ENCODE data around the gene PLPP1.

The PLPP1 gene

DNA sequence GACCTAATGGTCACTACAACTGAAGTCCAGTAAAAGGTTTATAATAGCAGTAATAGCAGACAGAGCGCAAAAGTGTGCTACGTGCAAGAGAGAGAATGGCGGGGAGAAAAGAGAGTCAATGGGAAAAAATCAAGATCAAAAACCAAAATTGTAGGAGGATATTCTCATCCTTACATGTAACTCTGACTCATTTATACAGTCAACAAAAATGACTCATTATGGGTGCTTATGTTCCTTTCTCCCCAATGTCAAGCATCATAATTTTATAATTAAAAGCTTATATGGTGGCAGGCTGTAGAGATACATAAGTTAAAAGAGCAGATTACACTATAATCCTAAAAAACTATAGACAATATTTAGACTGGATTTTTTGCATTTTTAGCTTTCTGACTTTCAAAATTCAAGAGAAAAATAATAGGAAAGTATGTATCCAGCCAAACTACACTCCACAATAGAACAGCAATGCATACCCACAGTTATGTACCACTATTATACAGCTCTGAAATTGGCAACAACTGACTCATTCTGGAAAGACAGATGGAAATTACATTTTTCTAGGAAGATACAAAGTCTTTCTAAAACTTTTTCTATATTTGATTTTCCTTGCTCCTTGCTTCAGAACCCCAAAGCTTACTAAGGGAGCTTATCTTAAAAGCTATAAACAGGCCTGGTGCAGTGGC lies 78.4 kb downstream of the PLPP1 start:
- no peak overlapping the region for H3K4me3 ChIP-seq (ENCODE audit: low read length)
- no peaks in the 10 kb centered on the region for H3K9me3 ChIP-seq (ENCODE audit: control insufficient read depth, insufficient read depth, low read length)
- no peaks in the 10 kb centered on the region for H3K36me3 ChIP-seq (ENCODE audit: control insufficient read depth, insufficient read depth, low read length)
- WGBS (ENCODE audit: insufficient coverage, insufficient read length) = no CpG with 5 or more reads among the region's 3 CpGs
- no peak overlapping the region for H3K27ac ChIP-seq (ENCODE audit: low read length)
- no peaks in the 10 kb centered on the region for H3K4me1 ChIP-seq (ENCODE audit: control insufficient read depth, insufficient read depth, low read length)
- no peak for DNase-seq (ENCODE audit: low read depth, low spot score)
- no peaks in the 10 kb centered on the region for H3K27me3 ChIP-seq (ENCODE audit: control insufficient read depth, insufficient read depth, low read length)

DNA sequence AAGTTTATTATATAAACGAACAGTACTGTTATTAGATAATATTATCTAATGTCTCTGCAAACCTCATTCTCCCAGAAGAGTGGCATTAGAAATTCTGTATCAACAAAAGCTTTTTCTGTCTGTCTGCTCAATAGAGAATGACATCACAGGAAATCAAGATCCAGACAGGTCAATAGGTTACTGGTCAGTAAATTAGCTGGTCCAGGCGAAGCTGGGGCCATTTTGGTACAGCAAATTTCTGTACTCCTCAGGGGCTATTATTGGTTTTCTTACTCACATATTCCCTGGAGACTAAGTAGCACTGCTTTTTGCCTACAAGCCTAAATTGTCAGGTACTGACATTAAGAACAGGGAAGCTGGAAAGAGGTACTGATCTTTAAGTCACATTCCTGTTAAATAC lies 80.5 kb downstream of the PLPP1 start:
- DNase-seq (ENCODE audit: low read depth, low spot score) = no peak
- Histone ChIP-seq H3K4me1 (ENCODE audit: control insufficient read depth, insufficient read depth, low read length) (peaks cover 1% of the 10 kb centered on the region; the same call in 1 of the 2 replicates), H3K9me3 (ENCODE audit: control insufficient read depth, insufficient read depth, low read length) (no peaks in the 10 kb centered on the region), H3K27me3 (ENCODE audit: control insufficient read depth, insufficient read depth, low read length) (no peaks in the 10 kb centered on the region), H3K27ac (ENCODE audit: low read length) (no peak overlapping the region), H3K36me3 (ENCODE audit: control insufficient read depth, insufficient read depth, low read length) (no peaks in the 10 kb centered on the region), H3K4me3 (ENCODE audit: low read length) (no peak overlapping the region)
- WGBS (ENCODE audit: insufficient coverage, insufficient read length) = no CpG with 5 or more reads among the region's 2 CpGs

DNA sequence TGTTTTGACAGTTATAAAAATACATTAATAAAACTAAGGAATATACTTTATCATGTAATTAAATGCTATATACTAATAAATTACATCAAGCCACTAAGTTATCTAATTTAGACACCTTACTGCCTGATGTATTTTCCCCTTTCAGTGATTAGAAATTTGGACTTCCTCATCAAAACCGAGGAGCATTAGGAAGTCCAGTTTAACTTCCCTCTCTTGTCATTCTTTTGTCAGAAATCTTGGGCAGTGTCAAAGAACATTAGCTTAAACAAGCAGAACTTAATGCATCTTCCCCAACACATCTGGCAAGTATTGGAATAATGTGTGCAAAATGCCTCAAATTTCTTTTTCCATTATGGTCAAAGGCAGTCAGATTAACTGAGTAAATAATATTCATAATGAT lies 81.6 kb downstream of the PLPP1 start:
- DNase-seq (ENCODE audit: low read depth, low spot score) = no peak
- WGBS (ENCODE audit: insufficient coverage, insufficient read length) = no CpG with 5 or more reads among the region's 1 CpG
- no peak overlapping the region for H3K27ac ChIP-seq (ENCODE audit: low read length)
- H3K27me3 ChIP-seq (ENCODE audit: control insufficient read depth, insufficient read depth, low read length) = no peaks in the 10 kb centered on the region
- no peaks in the 10 kb centered on the region for H3K9me3 ChIP-seq (ENCODE audit: control insufficient read depth, insufficient read depth, low read length)
- H3K36me3 ChIP-seq (ENCODE audit: control insufficient read depth, insufficient read depth, low read length) = no peaks in the 10 kb centered on the region
- no peak overlapping the region for H3K4me3 ChIP-seq (ENCODE audit: low read length)
- peaks cover 1% of the 10 kb centered on the region; the same call in 1 of the 2 replicates for H3K4me1 ChIP-seq (ENCODE audit: control insufficient read depth, insufficient read depth, low read length)

DNA sequence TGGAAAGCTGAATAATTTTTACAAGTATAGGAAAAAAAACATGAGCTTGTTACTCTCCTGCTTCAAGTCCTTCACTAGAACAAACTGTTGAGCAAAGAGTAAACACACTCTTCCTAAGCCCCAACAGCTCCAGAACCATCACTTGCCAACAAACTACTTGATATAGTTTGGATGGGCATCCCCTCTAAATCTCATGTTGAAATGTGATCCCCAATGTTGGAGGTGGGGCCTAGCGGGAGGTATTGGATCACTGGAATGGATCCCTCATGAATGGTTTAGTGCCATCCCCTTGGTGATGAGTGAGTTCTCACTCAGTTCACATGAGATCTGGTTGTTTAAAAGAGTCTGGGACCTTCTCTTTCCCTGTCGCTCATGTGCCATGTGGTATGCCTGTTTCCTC lies 82.8 kb downstream of the PLPP1 start:
- no peaks in the 10 kb centered on the region for H3K36me3 ChIP-seq (ENCODE audit: control insufficient read depth, insufficient read depth, low read length)
- no peaks in the 10 kb centered on the region for H3K27me3 ChIP-seq (ENCODE audit: control insufficient read depth, insufficient read depth, low read length)
- no peak overlapping the region for H3K27ac ChIP-seq (ENCODE audit: low read length)
- WGBS (ENCODE audit: insufficient coverage, insufficient read length) = no CpG with 5 or more reads among the region's 2 CpGs
- no peak for DNase-seq (ENCODE audit: low read depth, low spot score)
- peaks cover 1% of the 10 kb centered on the region; the same call in 1 of the 2 replicates for H3K4me1 ChIP-seq (ENCODE audit: control insufficient read depth, insufficient read depth, low read length)
- no peaks in the 10 kb centered on the region for H3K9me3 ChIP-seq (ENCODE audit: control insufficient read depth, insufficient read depth, low read length)
- no peak overlapping the region for H3K4me3 ChIP-seq (ENCODE audit: low read length)

DNA sequence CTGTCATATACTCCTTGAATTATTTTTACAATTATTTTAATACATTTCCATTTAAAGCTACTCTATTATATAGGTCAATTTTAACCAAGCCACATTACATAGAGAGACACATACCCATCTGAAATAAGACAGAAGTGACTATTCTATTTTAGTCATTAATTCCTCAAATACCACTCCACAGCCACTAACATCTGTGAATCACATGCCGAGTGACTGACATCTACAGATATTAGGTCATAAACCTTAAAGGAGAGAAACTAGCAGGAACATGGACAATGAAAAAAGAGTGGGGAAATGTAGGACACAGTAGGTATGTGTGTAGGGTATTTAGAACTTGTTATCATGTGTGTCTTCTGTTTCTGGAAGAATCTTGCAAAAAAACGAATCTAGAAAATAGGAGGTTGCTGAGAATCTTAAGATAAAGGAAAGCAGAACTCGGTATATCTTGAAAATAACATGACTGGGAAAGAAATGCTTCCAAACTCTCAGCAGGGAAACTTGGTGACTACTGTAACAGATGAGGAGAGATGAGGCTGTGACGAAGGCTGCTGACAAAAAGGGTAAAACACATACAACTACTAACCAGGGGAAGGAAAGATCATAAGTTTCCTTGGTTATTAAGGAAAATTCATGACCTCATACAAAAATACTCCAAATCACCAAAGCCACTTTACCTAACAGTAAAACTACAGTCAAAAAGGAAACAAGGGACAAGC lies 84.6 kb downstream of the PLPP1 start:
- no peak for DNase-seq (ENCODE audit: low read depth, low spot score)
- Histone ChIP-seq H3K9me3 (ENCODE audit: control insufficient read depth, insufficient read depth, low read length) (no peaks in the 10 kb centered on the region), H3K4me3 (ENCODE audit: low read length) (no peak overlapping the region), H3K27ac (ENCODE audit: low read length) (no peak overlapping the region), H3K36me3 (ENCODE audit: control insufficient read depth, insufficient read depth, low read length) (no peaks in the 10 kb centered on the region), H3K4me1 (ENCODE audit: control insufficient read depth, insufficient read depth, low read length) (peaks cover 1% of the 10 kb centered on the region; the same call in 1 of the 2 replicates), H3K27me3 (ENCODE audit: control insufficient read depth, insufficient read depth, low read length) (no peaks in the 10 kb centered on the region)
- WGBS (ENCODE audit: insufficient coverage, insufficient read length) = no CpG with 5 or more reads among the region's 4 CpGs

DNA sequence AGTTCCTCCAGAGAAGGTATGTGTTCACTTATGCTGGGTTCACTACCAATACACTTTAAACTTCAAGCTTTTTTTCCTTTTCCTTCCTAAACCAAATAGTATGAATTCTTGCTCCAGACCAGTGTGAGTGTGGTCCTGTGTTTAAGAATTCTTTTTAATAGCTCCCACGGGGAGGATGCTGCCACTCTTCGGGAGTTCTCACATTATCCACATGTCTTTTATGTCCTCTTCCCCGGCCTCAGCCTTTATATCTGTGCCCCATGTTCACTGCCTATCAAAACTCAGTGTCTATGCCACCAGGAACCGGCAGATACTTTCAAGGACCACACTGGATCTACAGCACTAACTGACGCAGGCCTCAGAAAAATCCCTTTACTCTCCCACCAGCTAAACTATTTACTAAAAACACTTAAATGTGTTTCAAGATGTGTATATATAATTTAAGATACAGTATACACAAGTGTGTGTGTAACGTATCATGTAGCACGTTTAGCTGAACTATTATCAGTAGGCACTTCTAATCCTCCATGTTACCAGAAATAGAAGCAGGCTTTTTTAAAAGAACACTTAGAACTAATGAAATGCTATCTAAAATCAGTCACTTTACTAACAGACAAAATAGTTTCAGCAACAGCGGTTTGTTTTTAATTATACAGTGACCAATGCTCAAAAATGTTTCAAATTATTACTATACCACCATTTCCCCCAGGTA lies 88.0 kb downstream of the PLPP1 start:
- Histone ChIP-seq H3K4me3 (ENCODE audit: low read length) (no peak overlapping the region), H3K36me3 (ENCODE audit: control insufficient read depth, insufficient read depth, low read length) (no peaks in the 10 kb centered on the region), H3K27ac (ENCODE audit: low read length) (no peak overlapping the region), H3K9me3 (ENCODE audit: control insufficient read depth, insufficient read depth, low read length) (no peaks in the 10 kb centered on the region), H3K27me3 (ENCODE audit: control insufficient read depth, insufficient read depth, low read length) (no peaks in the 10 kb centered on the region), H3K4me1 (ENCODE audit: control insufficient read depth, insufficient read depth, low read length) (peaks cover 1% of the 10 kb centered on the region; the same call in 1 of the 2 replicates)
- DNase-seq (ENCODE audit: low read depth, low spot score) = no peak
- no CpG with 5 or more reads among the region's 8 CpGs for WGBS (ENCODE audit: insufficient coverage, insufficient read length)

DNA sequence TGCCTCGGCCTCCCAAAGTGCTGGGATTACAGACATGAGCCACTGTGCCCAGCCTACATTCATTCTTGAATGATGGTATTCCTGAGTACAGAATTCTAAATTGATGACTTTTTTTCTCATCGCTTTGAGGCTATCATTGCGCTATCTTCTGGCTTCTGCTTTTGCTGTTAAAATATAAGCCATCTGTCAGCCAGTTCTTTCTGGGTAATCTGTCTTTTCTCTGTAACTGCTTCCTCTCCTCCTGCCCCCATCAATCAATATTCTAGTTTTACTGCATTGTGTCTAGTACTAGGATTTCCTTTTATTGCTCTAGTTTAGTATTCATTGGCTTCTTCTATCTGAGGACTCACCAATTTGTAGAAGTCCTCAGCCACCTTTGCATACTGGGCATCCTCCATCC lies 89.0 kb downstream of the PLPP1 start:
- H3K9me3 ChIP-seq (ENCODE audit: control insufficient read depth, insufficient read depth, low read length) = no peaks in the 10 kb centered on the region
- DNase-seq (ENCODE audit: low read depth, low spot score) = no peak
- peaks cover 2% of the 10 kb centered on the region; the same call in 1 of the 2 replicates for H3K36me3 ChIP-seq (ENCODE audit: control insufficient read depth, insufficient read depth, low read length)
- no peak overlapping the region for H3K27ac ChIP-seq (ENCODE audit: low read length)
- H3K27me3 ChIP-seq (ENCODE audit: control insufficient read depth, insufficient read depth, low read length) = no peaks in the 10 kb centered on the region
- no CpG with 5 or more reads among the region's 3 CpGs for WGBS (ENCODE audit: insufficient coverage, insufficient read length)
- peaks cover 2% of the 10 kb centered on the region for H3K4me1 ChIP-seq (ENCODE audit: control insufficient read depth, insufficient read depth, low read length)
- no peak overlapping the region for H3K4me3 ChIP-seq (ENCODE audit: low read length)

DNA sequence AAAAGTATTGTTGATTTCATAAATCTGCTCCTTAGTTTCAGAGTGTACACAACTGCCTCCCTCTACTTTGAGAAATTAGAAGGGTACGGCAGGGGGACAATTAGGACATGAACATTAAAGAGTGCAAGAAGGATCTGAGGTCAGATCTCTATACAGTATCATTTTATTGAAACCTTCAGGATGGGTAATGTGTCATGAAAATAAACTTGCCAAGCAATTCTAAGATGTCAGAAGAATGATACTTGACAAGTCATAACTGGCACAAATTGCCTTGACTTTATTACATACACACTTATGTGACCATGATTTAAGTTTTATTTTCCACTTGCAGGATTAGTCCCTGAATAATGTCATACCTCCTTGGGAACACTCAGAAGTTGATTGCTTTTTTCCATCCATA lies 92.8 kb downstream of the PLPP1 start:
- Histone ChIP-seq H3K4me3 (ENCODE audit: low read length) (no peak overlapping the region), H3K9me3 (ENCODE audit: control insufficient read depth, insufficient read depth, low read length) (no peaks in the 10 kb centered on the region), H3K36me3 (ENCODE audit: control insufficient read depth, insufficient read depth, low read length) (peaks cover 2% of the 10 kb centered on the region; the same call in 1 of the 2 replicates), H3K27ac (ENCODE audit: low read length) (no peak overlapping the region), H3K27me3 (ENCODE audit: control insufficient read depth, insufficient read depth, low read length) (no peaks in the 10 kb centered on the region), H3K4me1 (ENCODE audit: control insufficient read depth, insufficient read depth, low read length) (peaks cover 3% of the 10 kb centered on the region)
- no CpG with 5 or more reads among the region's 1 CpG for WGBS (ENCODE audit: insufficient coverage, insufficient read length)
- no peak for DNase-seq (ENCODE audit: low read depth, low spot score)

DNA sequence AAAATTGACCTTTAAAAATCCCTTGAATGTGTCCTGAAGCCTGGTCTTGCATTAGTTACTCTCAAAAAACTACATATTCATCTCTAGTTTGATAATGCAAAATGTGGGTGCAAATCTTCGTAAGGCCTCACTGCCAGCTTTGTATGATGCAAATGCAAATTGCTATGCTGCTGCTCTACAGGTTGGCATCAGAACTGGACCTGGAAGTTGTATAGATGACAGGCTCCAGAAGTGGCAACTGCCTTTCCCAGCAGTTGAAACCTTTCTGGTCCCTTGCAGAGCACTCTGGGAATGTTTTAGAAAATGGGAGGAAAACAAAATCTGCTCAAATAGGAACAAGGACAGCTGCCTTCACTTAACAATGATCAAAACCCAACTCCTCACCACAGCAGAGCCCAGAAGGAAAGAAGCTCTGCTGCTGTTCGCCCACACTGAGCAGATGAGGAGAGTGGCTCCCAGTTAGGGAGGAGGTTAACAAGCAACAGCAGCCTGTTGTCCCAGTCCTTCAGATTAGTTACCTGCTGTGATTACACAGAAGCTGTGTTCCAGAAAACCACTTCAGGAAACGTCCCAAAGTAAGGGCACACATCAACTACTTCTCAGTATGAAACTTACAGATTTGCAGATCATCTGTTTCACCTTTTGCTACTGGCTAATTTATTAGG lies 93.5 kb downstream of the PLPP1 start:
- no peak overlapping the region for H3K27ac ChIP-seq (ENCODE audit: low read length)
- H3K4me1 ChIP-seq (ENCODE audit: control insufficient read depth, insufficient read depth, low read length) = peaks cover 3% of the 10 kb centered on the region
- no peaks in the 10 kb centered on the region for H3K27me3 ChIP-seq (ENCODE audit: control insufficient read depth, insufficient read depth, low read length)
- H3K9me3 ChIP-seq (ENCODE audit: control insufficient read depth, insufficient read depth, low read length) = no peaks in the 10 kb centered on the region
- H3K36me3 ChIP-seq (ENCODE audit: control insufficient read depth, insufficient read depth, low read length) = peaks cover 4% of the 10 kb centered on the region; the same call in 1 of the 2 replicates
- H3K4me3 ChIP-seq (ENCODE audit: low read length) = no peak overlapping the region
- DNase-seq (ENCODE audit: low read depth, low spot score) = no peak
- no CpG with 5 or more reads among the region's 3 CpGs for WGBS (ENCODE audit: insufficient coverage, insufficient read length)

DNA sequence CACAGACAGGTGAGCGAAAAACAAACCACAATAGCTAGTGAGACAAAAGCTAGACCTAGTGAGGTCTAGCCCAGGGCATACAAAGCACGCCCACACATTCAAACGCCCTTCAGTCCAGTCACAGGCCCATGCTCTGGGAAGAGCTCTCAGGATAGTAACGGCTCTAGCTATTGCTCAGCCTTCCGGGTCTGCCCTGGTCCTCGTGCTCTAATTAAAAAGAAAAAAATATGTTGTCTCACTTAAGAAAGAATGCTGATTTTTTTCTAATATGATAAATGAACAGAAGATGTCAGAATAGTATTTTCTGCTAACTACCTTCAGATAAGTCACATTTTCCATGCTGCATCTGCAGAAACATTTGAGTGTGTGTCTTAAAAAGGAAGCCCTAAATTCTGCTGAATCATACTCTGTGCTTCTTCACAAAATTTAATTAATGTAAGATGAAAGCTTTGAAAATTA lies 94.5 kb downstream of the PLPP1 start:
- Histone ChIP-seq H3K27ac (ENCODE audit: low read length) (no peak overlapping the region), H3K4me1 (ENCODE audit: control insufficient read depth, insufficient read depth, low read length) (peaks cover 3% of the 10 kb centered on the region), H3K36me3 (ENCODE audit: control insufficient read depth, insufficient read depth, low read length) (peaks cover 5% of the 10 kb centered on the region; the same call in 1 of the 2 replicates), H3K9me3 (ENCODE audit: control insufficient read depth, insufficient read depth, low read length) (no peaks in the 10 kb centered on the region), H3K27me3 (ENCODE audit: control insufficient read depth, insufficient read depth, low read length) (no peaks in the 10 kb centered on the region), H3K4me3 (ENCODE audit: low read length) (no peak overlapping the region)
- no peak for DNase-seq (ENCODE audit: low read depth, low spot score)
- WGBS (ENCODE audit: insufficient coverage, insufficient read length) = no CpG with 5 or more reads among the region's 6 CpGs

Measured in iPS DF 6.9 (cell line).